Gastroesophageal sphincter (tissue), 3 donors: ENCODE measurements around the gene TMEM178A.

Experiments
- CTCF ChIP-seq, 4 experiments: fragments of 200-600 bp in 2 of 4; fragments of 450-650 bp in 2 of 4; sonication (generic) in 1 of 4; IDR thresholded peaks; one replicate each; pipeline ENCODE4 v1.5.1; 2017 to 2019; ENCODE audit warnings: antibody characterized with exemption in 4 of 4, mild to moderate bottlenecking in 2 of 4, moderate library complexity in 2 of 4
- POLR2A ChIP-seq, 2 donors: fragments of 450-650 bp; IDR thresholded peaks; one replicate each; pipeline ENCODE4 v1.6.1; 2017; ENCODE audit warnings: antibody characterized with exemption in 2 of 2, mild to moderate bottlenecking in 2 of 2, moderate library complexity in 1 of 2
- POLR2AphosphoS5 ChIP-seq: sonication (generic); formaldehyde crosslinking; IDR thresholded peaks from one replicate; pipeline ENCODE4 v1.6.1; 2017; ENCODE audit warnings: antibody characterized with exemption

GRCh38 chr2:39706312-39706711 is 40.6 kb downstream of the TMEM178A start:
- TF ChIP-seq CTCF (IDR thresholded peaks at IDR 0.05) (no peak), POLR2A (IDR thresholded peaks at IDR 0.05) (no peak), POLR2AphosphoS5 (no peak)
